ENCODE measurements around the gene RCVRN. TPM values are rescaled to one million over a fixed set of nuclear protein-coding genes. Genes with fewer than 3 reads are reported as not detected.

Gene RCVRN
- total RNA-seq, 1 donor from 2014 or later = not detected

DNA sequence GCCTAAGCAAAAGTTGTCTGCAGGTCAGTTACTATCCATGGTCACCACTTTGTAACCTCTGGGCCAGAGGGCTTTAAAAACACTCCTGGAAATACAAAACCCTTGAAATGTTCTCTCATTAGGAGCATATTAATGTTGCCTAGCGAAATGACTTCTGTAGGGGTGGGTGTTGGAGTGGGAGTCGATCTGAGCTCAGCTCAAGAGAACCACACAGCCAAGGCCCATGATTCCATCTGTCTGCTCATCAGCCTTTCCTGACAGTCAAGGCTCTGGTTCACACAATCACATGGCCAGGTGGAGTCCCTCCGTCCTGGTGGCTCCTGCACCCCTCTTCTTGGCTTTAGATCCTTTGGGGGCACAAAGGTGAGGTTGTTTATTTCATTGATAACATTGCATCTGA, 26.7 kb downstream of the RCVRN start:
- no peaks in the 10 kb centered on the region for H3K27me3 ChIP-seq
- no peaks in the 10 kb centered on the region for H3K4me1 ChIP-seq
- DNase-seq (ENCODE audit: low spot score in 2 of 2) = no peak
- peaks cover 0 to 7% of the 10 kb centered on the region in 2 donors for H3K9me3 ChIP-seq
- H3K36me3 ChIP-seq = no peaks in the 10 kb centered on the region
- TF ChIP-seq, protein P1, sequence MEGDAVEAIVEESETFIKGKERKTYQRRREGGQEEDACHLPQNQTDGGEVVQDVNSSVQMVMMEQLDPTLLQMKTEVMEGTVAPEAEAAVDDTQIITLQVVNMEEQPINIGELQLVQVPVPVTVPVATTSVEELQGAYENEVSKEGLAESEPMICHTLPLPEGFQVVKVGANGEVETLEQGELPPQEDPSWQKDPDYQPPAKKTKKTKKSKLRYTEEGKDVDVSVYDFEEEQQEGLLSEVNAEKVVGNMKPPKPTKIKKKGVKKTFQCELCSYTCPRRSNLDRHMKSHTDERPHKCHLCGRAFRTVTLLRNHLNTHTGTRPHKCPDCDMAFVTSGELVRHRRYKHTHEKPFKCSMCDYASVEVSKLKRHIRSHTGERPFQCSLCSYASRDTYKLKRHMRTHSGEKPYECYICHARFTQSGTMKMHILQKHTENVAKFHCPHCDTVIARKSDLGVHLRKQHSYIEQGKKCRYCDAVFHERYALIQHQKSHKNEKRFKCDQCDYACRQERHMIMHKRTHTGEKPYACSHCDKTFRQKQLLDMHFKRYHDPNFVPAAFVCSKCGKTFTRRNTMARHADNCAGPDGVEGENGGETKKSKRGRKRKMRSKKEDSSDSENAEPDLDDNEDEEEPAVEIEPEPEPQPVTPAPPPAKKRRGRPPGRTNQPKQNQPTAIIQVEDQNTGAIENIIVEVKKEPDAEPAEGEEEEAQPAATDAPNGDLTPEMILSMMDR (IDR thresholded peaks at IDR 0.05) = no peak
- no peak overlapping the region for H3K27ac ChIP-seq
- H3K4me3 ChIP-seq = no peak overlapping the region
- intact Hi-C loops (cut with DNase I) = no loop called here

DNA sequence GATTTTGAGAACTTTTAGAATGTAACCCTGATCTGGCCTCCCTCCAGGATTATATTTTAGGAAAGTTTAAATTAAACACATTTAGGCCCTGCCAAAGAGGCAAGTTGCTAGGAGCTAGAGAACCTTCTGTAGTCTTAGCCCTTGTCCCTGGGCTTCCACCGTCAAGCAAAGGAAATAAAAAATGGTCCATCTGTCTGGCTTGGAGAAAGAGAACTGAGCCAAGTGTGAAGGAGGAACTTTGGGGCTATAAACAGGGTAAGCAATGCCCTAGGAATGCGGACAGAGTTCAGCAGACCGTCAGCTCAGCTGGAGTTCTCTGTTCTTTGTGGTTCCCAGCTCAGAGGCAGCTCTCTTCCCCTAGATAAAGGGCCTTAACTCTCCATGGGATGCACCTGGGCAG, 29.6 kb downstream of the RCVRN start:
- H3K27ac ChIP-seq = no peak overlapping the region
- H3K36me3 ChIP-seq = no peaks in the 10 kb centered on the region
- no peaks in the 10 kb centered on the region for H3K27me3 ChIP-seq
- no peaks in the 10 kb centered on the region for H3K9me3 ChIP-seq
- peak in 1 of 2 donors; percentile 52 for DNase-seq (ENCODE audit: low spot score in 2 of 2)
- TF ChIP-seq, protein P1 (IDR thresholded peaks at IDR 0.05) = no peak
- intact Hi-C loops (cut with DNase I) = no loop called here
- H3K4me1 ChIP-seq = no peaks in the 10 kb centered on the region
- H3K4me3 ChIP-seq = no peak overlapping the region

DNA sequence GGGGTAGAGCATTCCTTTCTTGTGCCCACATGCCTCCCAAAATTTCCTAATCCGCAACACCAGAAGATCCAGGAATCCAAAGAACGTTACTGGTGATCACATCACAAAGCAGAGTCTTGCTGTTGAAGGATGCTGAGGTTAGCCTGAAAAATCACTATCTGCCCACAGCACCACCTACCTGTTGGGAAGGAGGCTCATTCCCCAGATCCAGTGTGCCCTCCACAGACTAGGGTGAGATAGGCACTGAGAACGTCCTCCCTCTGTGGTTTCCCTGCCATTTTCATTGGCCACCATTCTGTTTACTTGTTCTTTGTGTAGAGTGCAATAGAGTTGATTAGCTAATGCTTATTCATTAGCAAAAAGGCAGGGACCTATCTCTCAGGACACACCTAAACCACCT, 30.3 kb downstream of the RCVRN start:
- H3K36me3 ChIP-seq = no peaks in the 10 kb centered on the region
- TF ChIP-seq, protein P1 (IDR thresholded peaks at IDR 0.05) = no peak
- H3K4me3 ChIP-seq = no peak overlapping the region
- no peaks in the 10 kb centered on the region for H3K9me3 ChIP-seq
- peak in 1 of 2 donors; percentile 16 for DNase-seq (ENCODE audit: low spot score in 2 of 2)
- H3K27me3 ChIP-seq = no peaks in the 10 kb centered on the region
- intact Hi-C loops (cut with DNase I) = no loop called here
- H3K4me1 ChIP-seq = no peaks in the 10 kb centered on the region
- no peak overlapping the region for H3K27ac ChIP-seq

DNA sequence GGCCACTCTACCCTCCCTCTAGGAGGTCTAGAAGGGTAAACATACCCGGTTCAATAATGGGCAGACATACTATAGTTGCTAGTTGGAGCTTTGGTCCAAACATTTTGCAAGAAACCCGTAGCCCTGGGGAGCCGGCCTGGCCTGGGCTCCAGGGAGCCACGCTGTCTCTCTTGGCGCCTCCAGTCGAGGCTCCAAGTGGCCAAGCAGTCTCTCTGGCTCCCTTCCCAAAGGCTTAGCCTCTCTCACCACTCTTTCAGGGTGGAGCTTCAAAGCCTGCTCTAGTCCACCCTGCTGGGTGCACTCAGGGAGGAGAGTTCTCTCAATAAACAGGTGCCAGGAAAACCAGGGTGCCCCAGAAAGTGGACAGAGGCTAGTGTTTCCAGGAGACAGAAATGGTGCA, 32.2 kb downstream of the RCVRN start:
- Histone ChIP-seq H3K27me3 (no peaks in the 10 kb centered on the region), H3K27ac (no peak overlapping the region), H3K36me3 (no peaks in the 10 kb centered on the region), H3K9me3 (no peaks in the 10 kb centered on the region), H3K4me1 (no peaks in the 10 kb centered on the region), H3K4me3 (no peak overlapping the region)
- peak in 1 of 2 donors; percentile 50 for DNase-seq (ENCODE audit: low spot score in 2 of 2)
- TF ChIP-seq, protein P1 (IDR thresholded peaks at IDR 0.05) = no peak
- intact Hi-C loops (cut with DNase I) = no loop called here

DNA sequence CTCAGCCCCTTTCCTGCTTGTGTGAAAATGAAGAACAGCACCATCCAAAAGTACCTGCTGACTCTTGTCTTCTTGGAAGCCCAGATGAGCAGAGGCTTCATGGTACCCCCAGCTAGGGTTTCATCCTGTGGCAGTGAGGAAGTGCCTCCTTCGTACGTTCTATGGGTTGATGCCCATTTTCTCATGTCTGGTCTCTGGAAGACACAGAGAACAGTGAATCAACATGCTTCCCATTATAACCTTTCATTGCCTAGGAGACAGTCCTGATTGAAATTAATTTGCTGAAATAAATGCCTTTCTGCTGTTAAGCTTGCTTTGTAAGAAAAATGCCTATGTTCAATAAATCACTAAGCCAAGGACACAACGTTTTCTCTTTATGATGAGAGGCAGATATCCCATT, 36.5 kb downstream of the RCVRN start:
- H3K4me3 ChIP-seq = no peak overlapping the region
- TF ChIP-seq, protein P1 (IDR thresholded peaks at IDR 0.05) = no peak
- no peak overlapping the region for H3K27ac ChIP-seq
- H3K36me3 ChIP-seq = no peaks in the 10 kb centered on the region
- H3K9me3 ChIP-seq = no peaks in the 10 kb centered on the region
- H3K27me3 ChIP-seq = no peaks in the 10 kb centered on the region
- no peaks in the 10 kb centered on the region for H3K4me1 ChIP-seq
- peak in 1 of 2 donors; percentile 7 for DNase-seq (ENCODE audit: low spot score in 2 of 2)
- intact Hi-C loops (cut with DNase I) = no loop called here

DNA sequence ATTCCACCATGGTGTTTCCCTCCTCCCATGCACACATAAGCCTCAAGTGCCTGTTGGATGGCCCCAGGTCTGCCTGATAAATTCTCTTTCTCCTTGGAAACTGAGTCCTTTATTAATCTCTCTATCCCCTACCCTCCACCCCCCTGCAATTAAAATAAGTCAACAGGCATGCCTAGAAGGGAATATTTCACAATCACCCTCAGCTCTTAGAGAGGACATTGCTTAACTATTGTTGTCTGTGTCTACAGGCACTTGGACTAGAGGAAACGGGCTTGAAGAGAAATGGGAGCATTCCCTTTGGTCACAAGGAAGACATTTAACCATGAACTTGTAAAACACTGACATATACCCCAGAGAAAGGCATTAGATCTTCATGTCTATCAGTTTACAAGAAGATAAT, 39.5 kb downstream of the RCVRN start:
- no peaks in the 10 kb centered on the region for H3K9me3 ChIP-seq
- intact Hi-C loops (cut with DNase I) = no loop called here
- no peaks in the 10 kb centered on the region for H3K4me1 ChIP-seq
- H3K27me3 ChIP-seq = no peaks in the 10 kb centered on the region
- H3K27ac ChIP-seq = no peak overlapping the region
- H3K36me3 ChIP-seq = no peaks in the 10 kb centered on the region
- no peak overlapping the region for H3K4me3 ChIP-seq
- TF ChIP-seq, protein P1 (IDR thresholded peaks at IDR 0.05) = no peak
- peak in 1 of 2 donors; percentile 11 for DNase-seq (ENCODE audit: low spot score in 2 of 2)
